ENCODE results near the gene YJU2.

DNA sequence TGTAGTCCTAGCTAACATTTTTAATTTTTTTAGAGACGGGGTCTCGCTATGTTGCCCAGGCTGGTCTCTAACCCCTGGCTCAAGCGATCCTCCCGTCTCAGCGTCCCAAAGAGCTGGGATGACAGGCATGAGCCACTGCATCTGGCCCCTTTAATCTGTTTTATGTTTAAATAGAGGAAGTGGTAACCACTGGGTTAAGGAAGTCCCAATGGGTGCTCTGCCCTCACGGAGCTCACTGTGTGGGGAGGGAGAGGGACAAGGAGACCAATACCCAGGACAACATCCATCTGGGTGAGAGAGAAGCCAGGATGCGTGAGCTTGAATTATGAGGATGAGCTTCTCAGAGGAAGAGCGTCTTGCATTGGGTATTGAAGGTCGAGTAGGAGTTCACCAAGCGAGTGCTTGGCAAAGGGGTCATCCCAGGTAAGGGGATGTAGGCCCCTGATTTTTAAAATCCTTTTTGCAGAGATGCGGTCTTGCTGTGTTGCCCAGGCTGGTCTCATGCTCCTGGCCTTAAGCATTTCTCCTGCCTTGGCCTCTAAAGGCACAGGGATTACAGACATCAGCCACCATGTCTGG lies 13.8 kb downstream of the YJU2 start:
- no peak for TF ChIP-seq CTCF (IDR thresholded peaks at IDR 0.05)
- TF ChIP-seq EZH2 (IDR thresholded peaks at IDR 0.05), result no peak

Measured in neural progenitor cell (in vitro differentiated cells).